Hematopoietic multipotent progenitor cell treated with erythropoietin and hydrocortisone succinate and interleukin-3 and kit ligand, for 15 days (in vitro differentiated cells): ENCODE data around the gene MORF4L2.

Experiments used
- DNase-seq: peaks from one replicate; pipeline ENCODE4 v3.0.0-alpha.2; 2015; ENCODE audit warnings: low spot score

MORF4L2 gene

GRCh38 chrX:103686199-103687072 lies at the start of gene MORF4L2:
MORF4L2 (minus strand) TSS chrX:103686699; CDS start chrX:103677027, 9,672 bp downstream.
- peak; percentile 92 for DNase-seq

- DNase-seq = no peak
Observed at GRCh38 chrX:103734125-103734760, 47.7 kb upstream of the MORF4L2 start.

- DNase-seq = no peak
Observed at GRCh38 chrX:103733017-103733416, 46.5 kb upstream of the MORF4L2 start.

GRCh38 chrX:103730796-103731493 lies 44.4 kb upstream of the MORF4L2 start:
- DNase-seq = no peak

- no peak for DNase-seq
Observed at GRCh38 chrX:103730147-103730795, 43.8 kb upstream of the MORF4L2 start.

- DNase-seq = no peak
Observed at GRCh38 chrX:103729015-103729414, 42.5 kb upstream of the MORF4L2 start.

GRCh38 chrX:103727115-103727514 lies 40.6 kb upstream of the MORF4L2 start:
- DNase-seq = no peak

- no peak for DNase-seq
Observed at GRCh38 chrX:103726477-103726876, 40.0 kb upstream of the MORF4L2 start.

- no peak for DNase-seq
Observed at GRCh38 chrX:103722505-103722904, 36.0 kb upstream of the MORF4L2 start.

GRCh38 chrX:103718120-103718519 lies 31.6 kb upstream of the MORF4L2 start:
- no peak for DNase-seq

- no peak for DNase-seq
Observed at GRCh38 chrX:103716962-103717361, 30.5 kb upstream of the MORF4L2 start.

- no peak for DNase-seq
Observed at GRCh38 chrX:103710609-103711008, 24.1 kb upstream of the MORF4L2 start, which contains the start of gene TMEM31. TMEM31 (plus strand) TSS chrX:103710909; CDS start chrX:103712259, 1,350 bp downstream.

- DNase-seq = no peak
Observed at GRCh38 chrX:103704863-103705262, 18.4 kb upstream of the MORF4L2 start.

- no peak for DNase-seq
Observed at GRCh38 chrX:103699243-103699642, 12.7 kb upstream of the MORF4L2 start.

GRCh38 chrX:103697687-103698086 lies 11.2 kb upstream of the MORF4L2 start:
- DNase-seq = no peak

- no peak for DNase-seq
Observed at GRCh38 chrX:103691059-103691458, 4.6 kb upstream of the MORF4L2 start.

GRCh38 chrX:103688946-103689345 lies 2.4 kb upstream of the MORF4L2 start:
- DNase-seq = peak; percentile 59

- DNase-seq = peak; percentile 65
Observed at GRCh38 chrX:103687696-103688201, 1.2 kb upstream of the MORF4L2 start.

GRCh38 chrX:103687073-103687695 lies 685 bp upstream of the MORF4L2 start:
- peak; percentile 79 for DNase-seq

GRCh38 chrX:103685396-103685795 lies 1.1 kb downstream of the MORF4L2 start:
- no peak for DNase-seq

GRCh38 chrX:103681443-103681842 lies 5.1 kb downstream of the MORF4L2 start:
- no peak for DNase-seq
